Fibroblast of peridontal ligament (primary cell): ENCODE data around the gene ANGPTL2.
"Not testable (repeated sequence)": the region's sequence is repeated elsewhere in the genome, so short reads cannot be mapped to it uniquely, and the experiment has no call there.

Experiments
- DNase-seq: peaks from one replicate; pipeline ENCODE4 v3.0.0-alpha.2; 2010; ENCODE audit errors: extremely low read depth

The ANGPTL2 gene

DNA sequence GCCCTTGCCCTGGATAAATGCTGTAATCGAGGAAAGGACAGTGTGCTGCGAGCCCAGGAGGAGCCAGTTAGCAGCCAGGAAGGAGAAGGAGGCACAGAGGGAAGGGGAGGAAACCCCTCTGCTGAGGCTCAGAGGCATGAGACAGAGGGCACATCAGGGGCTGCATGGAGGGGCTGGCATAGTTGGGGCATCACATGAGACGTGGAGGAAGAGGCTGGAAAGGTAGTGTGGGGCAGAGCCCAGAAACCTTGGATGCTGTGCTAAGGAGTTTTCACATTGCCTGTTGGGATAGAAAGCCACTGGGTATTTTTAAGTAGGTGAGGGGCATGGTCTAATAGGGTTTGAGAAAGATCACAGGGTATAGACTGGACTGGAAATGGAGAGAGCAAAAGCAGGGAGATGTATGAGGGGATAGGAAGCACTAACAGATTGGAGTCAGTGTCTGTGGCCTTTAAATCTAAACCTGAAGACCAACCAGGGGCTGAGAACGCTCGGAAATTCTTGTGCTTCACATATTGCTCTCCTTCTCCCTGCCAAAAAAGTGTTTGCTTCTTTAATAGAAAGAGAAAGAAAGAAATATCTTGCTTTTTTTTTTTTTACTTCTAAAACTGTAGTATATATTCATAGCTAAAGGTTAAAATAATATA is 33.0 kb upstream of the ANGPTL2 start:
- DNase-seq = no peak

DNA sequence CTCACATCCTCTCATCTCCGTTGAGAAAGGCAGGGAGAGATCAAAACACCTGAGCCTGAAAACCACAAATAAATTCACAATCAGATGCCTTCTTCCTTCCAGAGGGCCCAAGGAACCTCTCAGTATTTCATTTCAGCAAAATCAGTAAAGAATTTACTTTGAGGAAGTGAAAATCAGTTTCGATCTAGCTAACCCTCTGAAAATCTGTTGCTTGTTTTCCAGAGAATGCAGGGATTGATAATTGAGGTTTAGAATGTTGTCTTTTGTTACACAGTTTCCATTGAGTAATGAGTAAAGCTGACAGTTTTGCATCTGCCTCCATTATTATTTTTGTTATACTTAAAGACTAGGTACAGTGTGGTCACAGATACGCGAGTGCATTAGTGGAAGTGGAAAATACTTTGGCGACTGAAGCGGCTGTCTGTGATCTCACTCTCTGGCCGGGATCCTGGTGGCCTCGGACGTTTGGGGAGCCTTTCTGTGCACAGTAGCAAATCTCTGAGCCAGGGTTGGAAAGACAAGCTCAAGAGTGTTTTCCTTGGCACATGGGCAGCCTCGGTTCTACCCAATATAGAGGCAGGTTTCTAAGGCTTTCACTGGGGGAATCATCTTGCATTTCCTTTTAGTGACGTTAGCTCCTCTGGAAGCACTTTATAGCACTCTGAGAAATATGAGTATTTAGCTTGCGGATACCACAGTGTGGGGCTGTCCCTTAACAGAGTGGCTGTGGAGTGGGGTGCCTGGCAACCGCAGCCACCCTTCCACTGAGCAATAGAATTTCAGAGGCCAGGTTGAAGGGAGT is 32.2 kb upstream of the ANGPTL2 start:
- peak; percentile 90 for DNase-seq

DNA sequence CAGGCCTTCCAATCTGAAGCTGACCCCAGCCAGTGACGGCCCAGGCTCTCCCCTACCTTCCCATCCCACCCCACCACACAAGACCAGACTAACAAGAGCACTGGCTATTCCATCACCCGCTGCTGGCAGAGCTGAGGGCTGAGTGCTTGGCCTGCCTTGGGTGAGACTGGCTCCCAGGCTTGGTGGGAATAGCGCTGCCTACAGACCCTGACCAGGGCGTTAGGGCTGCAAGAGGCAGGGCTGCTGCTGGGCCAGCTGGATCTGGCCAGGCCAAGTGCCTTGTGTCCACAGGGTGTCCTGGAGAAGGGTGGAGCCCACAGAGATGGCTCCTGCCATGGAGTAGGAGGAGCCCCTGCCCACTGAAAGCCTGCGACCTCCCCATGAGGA is 31.6 kb upstream of the ANGPTL2 start:
- DNase-seq = no peak

DNA sequence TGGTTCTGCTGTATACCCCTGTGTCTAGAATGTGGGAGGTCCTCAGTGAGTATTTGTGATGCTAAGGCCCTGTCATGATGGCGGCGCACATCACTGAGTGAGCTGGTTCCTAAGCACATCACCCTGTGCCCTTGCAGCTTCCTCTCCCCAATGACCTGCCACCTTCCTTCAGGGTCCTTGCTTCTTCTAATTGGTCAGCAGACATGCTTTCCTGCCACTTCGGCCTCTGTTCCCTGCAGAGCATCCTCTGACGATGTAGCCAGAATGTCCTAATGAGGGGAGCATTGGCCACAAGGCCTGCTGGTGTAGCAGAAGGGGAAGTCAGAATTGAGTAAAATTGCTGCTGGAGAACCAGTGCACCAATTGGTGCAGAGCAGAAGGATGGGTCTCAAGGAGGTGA is 31.1 kb upstream of the ANGPTL2 start:
- DNase-seq = no peak

DNA sequence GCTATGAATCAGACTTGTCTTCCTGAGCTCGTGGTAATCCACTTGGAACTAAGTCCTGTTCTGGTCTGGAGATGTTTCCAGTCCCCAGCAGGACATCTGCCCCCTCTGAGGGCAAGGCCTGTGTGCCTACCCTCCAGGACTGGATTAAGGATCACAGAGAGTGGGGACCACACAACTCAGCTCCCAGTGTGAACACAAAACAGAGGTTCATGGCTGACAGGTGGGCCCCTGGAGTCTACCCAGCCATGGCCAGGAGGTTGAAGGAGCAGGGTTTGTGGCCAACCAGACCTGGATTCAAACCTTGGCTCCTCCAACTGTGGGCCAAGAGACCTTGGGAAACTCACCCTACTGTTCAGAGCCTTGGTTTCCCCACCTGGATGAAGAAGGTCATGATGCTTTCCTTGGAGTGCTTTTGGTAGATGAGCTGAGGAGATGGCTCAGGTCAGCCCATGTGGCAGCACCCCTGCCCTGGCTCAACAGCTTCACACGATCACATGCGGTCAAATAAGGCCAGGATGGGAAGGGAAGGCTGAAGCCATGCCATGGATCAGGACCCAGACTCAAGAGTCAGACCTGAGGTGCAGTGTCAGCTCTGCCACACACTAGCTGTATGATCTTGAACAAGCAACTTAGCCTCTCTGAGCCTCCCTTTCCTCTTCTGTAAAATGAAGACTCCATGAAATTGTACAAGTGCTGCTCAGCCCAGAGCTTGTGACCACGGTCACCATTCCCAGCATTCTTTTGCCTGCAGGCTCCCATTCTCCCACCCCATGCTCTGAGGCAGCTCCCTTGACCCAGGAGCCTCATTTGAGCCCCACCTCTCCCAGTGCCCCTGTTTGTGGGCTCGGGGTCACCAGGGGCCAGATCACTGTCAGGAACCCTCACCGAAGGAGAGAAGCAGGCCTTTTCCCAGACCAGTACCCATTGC is 27.3 kb upstream of the ANGPTL2 start:
- no peak for DNase-seq

DNA sequence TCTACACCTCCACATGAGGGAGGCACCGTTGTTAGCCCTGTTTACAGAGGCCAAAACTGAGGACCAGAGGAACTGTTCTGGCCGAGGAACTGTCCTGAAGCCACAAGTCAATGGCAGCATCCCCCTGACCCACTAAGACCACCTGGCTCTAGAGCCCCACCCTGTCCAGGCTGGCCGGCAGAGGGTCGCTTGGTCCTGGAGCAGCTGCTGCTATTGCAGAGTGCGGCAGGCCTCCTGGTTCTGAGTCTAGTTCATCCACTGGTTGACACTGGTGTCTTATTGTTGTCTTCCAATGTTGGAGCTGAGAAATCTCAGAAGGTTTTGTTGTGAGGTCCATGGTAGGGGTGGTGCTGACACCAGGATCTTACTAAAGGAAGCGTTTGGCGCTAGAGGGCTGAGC is 26.6 kb upstream of the ANGPTL2 start:
- DNase-seq = no peak

DNA sequence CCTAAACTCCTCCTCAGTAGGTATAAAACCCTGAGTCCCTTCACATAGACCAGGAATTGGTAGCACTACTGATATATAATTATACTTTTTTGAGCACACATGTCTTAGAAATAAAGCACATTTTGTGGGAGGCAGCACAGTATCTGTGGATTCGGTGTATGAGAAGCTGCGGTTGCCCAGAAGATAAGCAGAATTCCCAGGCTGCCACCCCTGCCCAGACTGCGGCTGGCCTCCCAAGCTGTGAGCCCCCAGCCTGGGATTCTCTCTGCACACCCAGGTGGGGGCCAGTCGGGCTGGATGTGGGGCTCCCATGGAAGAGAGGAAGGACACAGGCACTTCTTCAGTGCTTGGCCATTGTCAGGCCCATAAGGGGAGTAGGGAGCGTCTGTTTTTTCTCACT is 25.6 kb upstream of the ANGPTL2 start:
- DNase-seq = no peak

DNA sequence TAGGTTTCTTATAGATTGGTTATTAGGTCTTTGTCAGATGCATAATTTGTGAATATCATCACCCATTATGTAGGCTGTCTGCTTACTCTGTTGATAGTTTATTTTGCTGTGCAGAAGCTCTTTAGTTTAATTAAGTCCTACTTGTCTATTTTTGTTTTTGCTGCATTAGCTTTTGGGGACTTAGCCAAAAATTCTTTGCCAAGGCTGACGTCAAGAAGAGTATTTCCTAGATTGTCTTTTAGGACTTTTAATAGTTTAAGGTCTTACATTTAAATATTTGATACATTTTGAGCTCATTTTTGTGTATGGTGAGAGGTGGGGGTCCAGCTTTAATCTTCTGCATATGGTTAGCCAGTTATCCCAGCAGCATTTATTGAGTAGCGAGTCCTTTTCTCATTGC is 24.8 kb upstream of the ANGPTL2 start:
- no peak for DNase-seq

DNA sequence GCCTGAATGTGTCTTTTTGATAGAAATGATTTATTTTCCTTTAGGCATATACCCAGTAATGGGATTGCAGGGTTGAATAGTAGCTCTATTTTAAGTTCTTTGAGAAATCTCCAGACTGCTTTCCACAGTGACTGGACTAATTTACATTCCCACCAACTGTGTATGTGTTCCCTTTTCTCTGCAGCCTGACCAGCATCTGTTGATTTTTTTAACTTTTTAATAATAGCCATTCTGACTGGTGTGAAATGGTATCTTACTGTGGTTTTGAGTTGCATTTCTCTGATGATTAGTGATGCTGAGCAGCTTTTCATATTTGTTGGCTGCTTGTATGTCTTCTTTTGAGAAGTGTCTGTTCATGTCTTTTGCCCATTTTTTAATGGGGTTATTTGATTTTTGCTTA is 24.4 kb upstream of the ANGPTL2 start:
- not testable (repeated sequence) for DNase-seq

DNA sequence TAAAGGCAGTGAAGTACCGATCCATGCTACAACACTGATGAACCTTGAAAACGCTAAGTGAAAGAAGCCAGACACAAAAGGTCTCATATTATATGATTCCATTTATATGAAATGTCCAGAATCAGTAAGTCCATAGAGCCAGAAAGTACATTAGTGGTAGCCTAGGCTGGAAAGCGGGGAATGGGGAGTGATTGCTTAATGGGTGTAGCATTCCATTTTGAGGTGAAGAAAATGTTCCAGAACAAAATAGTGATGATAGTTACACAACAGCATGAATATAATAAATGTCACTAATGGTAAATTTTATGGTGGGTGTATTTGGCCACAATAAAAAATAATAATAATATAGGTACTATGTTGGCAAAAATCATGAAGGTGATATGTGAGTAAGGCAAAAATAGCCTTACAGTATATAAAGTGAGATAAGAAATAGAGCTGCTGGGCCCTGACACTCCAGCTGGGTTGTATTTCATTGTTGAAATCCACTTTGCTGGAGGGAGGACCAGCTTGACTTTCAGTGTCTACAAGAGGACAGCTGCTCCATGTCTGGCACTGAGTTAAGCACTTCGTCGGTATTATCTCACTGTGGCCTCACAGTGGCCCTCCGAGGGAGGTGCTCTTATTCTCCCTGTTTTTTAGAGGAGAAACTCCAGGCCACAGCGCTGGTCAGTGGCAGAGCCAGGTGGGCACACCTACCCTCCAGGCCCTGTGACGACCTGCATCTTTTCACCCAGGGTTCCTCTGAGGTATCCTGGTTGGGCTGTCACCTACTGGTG is 22.4 kb upstream of the ANGPTL2 start:
- DNase-seq = no peak

DNA sequence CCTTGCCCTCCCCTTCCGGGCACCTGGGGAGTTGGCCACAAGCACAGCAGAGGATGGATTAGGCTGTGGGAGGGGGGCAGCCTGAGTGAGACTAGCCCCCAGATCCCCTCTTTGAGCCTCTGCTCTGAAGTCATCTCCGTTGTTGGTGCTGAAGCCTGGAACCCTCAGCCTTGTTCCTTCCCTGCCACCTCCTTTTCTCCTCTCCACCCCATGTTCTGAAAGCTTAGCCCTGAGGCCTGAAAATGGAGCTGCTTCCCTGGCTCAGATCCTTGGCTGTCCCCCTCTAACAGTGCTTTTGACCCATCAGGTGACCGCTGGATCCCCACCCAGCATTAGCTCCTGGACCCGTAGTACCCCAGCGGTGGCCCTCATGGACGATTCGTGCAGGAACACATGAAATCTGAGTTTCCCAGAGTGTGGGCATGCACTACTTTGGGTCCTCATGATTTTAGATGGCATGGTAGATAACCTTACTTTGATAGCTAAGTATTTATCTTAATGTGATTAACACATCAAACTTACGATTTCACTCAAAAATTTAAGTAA is 21.6 kb upstream of the ANGPTL2 start:
- DNase-seq = no peak

DNA sequence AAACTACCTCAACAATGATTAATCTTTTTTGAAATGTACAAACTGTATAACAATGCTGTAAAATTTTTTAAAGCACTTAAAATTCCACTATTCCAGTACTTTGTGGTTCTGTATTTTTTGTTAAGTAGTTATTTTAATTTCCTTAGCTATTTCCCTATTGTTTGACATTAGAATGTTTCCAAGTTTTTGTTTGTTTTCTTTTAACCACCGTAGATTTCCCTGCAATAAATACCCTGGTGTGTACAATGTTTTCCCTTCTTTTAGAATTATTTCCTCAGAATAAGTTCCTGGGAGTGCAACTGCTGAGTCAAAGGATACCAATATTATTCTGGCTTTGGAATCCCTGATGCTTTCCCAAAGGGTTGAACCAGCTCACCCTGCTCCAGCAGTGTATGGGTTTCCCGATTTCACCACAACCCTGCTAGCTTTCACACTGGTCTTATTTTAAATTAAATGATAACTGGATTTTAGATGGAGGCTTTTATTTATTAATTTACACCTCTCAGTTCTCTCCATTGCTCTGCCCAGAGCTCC is 20.6 kb upstream of the ANGPTL2 start:
- DNase-seq = peak; percentile 61

DNA sequence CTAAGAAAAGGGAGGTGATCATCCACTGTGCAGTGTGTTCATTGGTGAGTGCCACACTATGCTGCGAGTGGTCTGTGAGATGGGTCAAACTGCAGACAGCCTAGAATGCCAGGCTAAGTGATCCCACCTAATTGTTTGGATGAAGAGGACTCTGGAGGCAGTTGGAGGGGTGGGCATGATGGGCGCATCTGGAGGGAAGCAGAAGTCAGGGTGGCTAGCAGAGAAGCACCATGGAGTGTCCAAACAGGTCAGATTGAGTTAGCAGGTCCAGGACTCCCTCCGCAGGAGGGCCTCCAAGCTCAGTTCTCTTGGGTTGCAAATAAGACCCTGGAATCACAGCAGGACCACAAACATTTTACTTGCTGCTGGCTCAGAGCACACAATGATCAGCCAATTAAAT is 19.9 kb upstream of the ANGPTL2 start:
- no peak for DNase-seq

DNA sequence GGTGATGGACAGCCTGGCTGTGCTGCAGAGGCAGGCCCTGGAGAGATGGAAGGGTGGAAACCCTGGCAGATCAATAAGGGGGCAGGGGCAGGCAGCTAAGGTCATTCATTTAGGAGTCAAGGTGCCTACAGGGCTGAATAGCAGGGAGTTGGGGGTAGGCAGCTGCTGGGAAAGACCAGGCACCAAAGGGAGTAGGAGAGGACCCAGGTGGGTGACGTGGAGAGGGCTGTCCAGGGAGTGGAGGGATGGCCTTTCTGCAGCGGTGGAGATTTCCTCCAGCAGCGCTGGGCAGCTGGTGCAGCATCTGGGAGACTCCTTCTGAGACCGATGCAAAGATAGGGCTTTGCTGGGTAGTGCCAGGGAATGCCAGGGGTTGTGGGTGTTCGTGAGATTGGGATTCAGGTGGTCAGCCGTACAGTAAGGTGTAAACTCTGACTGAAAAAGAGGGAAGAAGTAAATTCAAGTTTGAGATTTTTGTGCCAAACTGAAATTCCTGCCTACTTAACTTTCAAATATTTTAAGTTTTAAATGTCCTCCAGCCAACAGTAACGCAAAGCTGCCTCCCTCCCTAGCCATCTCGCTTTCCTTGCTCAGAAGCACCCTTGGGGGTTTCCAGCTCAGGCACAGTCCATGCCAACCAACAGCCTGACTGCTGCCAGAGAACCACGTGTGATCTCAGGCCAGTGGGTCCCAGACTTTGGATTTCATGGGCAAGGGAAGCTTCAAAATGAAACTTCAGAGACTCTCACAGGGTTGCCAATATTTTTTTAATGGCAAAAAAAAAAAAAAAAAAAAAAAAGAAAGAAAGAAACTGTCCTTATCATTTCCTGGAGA is 18.6 kb upstream of the ANGPTL2 start:
- DNase-seq = no peak

DNA sequence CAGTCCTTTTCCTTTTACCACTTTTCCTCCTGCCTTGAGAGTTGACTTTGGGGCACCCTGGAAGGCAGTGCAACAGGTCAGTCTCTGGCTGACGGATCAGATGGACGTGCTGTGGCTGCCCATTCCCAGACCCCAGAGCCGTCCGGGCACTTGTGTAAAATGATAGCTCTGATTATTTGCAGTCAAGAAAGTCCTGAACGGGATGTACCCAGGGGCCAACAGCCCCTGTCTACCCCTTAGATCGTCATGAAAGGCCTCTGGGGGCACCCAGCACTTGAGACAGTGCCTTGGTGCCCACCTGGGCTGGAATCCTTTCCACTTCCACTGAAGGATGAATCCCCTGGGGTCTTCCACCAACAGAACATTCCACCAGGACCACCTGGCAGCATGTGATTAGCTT is 17.7 kb upstream of the ANGPTL2 start:
- DNase-seq = no peak

DNA sequence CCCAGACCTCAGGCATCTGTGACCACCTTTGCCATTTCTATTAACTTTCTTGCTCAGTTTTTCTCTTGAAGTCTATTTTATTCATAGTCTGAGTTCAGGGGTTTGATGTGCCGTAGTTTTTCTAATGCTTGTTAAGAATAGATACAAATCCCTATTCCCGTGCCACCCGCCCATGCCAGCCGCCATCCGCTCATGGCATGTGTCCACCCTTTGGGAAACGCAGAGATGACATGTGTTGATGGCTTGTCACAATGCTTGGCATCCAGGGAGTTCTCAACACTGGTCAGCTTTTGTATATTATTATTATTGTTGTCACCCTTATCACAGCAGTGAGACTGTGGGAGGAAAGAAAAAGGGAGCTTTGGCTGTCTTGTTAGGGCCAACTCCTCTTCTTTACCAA is 17.3 kb upstream of the ANGPTL2 start:
- DNase-seq = no peak

DNA sequence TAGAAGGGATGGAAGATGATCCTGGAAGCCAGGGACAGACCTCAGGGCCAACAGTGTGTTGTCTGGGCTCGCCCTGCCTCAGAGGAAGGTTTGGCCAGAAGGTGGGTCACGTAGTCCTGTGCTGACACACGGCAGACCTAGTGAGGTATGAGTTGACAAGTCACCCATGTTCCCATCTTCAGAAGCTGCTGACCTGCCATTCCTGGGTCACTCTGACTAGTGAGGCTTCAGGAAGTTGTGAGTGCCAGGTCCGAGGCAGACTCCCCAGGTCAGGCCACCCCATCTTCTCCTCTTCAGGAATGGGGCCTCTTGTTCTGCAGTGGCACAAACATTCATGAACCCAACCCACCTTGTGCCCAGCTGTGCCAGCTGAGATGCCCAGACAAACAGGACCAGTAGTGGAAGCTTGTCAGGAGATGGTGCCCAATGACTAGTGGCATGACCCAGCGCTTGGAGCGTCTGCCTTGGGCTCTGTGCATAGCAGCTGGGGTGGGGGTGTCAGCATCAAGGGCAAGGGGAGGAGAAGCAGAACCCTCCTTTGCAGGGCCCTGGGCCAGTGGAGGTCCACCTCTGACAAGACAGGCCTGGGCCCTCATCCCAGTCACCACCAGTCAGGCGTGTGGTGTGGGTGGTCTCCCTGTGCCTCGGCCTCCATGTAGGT is 16.8 kb upstream of the ANGPTL2 start:
- DNase-seq = no peak

DNA sequence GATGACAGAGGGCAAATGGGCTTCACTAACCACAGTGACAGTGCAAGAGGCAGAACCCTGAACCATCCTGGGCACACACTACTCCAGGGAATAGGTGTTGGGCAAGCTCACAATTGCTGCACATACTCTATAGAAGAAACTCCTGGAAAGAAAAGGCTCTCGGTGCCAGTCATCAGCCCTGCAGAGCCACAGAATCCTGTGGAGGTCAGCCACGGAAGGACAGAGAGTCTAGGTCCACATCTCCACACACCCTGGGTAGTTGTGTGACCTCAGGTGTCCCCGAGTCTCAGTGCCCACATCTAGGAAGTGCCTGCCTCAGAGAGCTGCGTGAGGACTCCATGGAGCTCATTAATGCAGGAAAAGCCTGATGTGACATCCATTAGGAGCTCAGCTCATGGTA is 16.0 kb upstream of the ANGPTL2 start:
- no peak for DNase-seq

DNA sequence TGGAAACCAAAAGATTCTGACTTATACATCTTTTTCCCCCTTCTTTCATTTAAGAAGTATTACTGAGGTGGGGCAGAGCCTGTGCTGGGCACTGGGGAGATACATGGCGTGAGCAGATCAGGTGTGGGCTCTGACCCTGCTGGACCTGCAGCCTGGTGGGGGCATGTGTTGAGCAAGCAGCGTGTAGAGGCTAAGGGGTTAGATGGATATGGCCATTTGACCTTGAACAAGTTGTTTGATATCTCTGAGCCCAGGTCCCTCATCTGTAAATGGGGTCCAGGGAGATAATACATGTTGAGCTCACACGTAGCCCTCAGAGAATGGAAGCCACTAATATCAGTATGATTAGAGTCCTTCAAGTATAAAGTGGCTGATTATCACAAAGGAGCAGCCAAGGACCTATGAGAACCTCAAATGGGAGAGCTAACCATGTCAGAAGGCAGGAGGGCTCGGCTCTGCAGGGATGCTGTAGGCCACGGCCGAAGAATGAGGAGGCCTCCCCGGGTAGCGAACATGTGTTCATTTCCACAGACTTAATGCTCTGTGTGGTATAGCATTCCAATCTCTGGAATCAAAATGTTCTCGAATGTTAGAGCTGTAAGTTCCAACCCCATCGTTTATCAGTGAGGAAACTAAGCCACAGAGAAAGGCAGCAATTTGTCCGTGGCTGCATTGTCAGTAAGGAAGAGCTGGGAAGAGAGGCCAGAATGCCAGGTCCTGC is 15.4 kb upstream of the ANGPTL2 start:
- no peak for DNase-seq
